Stimulated activated naive B cell treated with anti-CD40 and anti-IgM and Interleukin-4, amounts not matched to agents 10 μg/mL and 1 μg/mL and 100 μg/mL, for 72 hours (primary cell): ENCODE measurements around the gene MAP3K19.

Experiments used
- ATAC-seq, 2 donors: fragments of 150-1000 bp; cut with Tn5 transposase; replicated peaks; 2 replicates each; pipeline ENCODE4 v1.10.0; 2021; ENCODE audit warnings: moderate library complexity in 1 of 2
- DNase-seq: peaks from one replicate; pipeline ENCODE4 v3.0.0; 2021
- H3K27ac Mint-ChIP-seq: one replicate; pipeline ENCODE4 v1.8.0; 2022; ENCODE audit warnings: mild to moderate bottlenecking, mixed read lengths
- H3K27me3 Mint-ChIP-seq, 2 donors: one replicate each; pipeline ENCODE4 v1.8.0; 2022; ENCODE audit warnings: mixed read lengths in 2 of 2
- H3K36me3 Mint-ChIP-seq, 2 donors: one replicate each; pipeline ENCODE4 v1.8.0; 2022; ENCODE audit warnings: mixed read lengths in 2 of 2, mild to moderate bottlenecking in 1 of 2
- H3K4me1 Mint-ChIP-seq, 2 donors: one replicate each; pipeline ENCODE4 v1.8.0; 2022; ENCODE audit warnings: mixed read lengths in 2 of 2, mild to moderate bottlenecking in 1 of 2
- H3K4me3 Mint-ChIP-seq, 2 donors: one replicate each; pipeline ENCODE4 v1.8.0; 2022; ENCODE audit warnings: mild to moderate bottlenecking in 2 of 2, mixed read lengths in 2 of 2, moderate library complexity in 1 of 2
- H3K9me3 Mint-ChIP-seq, 2 donors: one replicate each; pipeline ENCODE4 v1.8.0; 2022; ENCODE audit warnings: mixed read lengths in 2 of 2, mild to moderate bottlenecking in 1 of 2

Gene MAP3K19

GRCh38 chr2:134917888-134918525 is 129.2 kb downstream of the MAP3K19 start:
- peaks cover 15 to 16% of the 10 kb centered on the region in 2 donors for H3K36me3 Mint-ChIP-seq
- H3K9me3 Mint-ChIP-seq: peaks cover 2 to 3% of the 10 kb centered on the region in 2 donors
- H3K4me1 Mint-ChIP-seq: peaks cover 5 to 18% of the 10 kb centered on the region in 2 donors
- H3K4me3 Mint-ChIP-seq: peak overlapping the region; percentile 95 to 97
- ATAC-seq (peak; percentile 77 to 81), DNase-seq (peak; percentile 89)
- no peaks in the 10 kb centered on the region for H3K27me3 Mint-ChIP-seq
- H3K27ac Mint-ChIP-seq: peak overlapping the region; percentile 99

DNA sequence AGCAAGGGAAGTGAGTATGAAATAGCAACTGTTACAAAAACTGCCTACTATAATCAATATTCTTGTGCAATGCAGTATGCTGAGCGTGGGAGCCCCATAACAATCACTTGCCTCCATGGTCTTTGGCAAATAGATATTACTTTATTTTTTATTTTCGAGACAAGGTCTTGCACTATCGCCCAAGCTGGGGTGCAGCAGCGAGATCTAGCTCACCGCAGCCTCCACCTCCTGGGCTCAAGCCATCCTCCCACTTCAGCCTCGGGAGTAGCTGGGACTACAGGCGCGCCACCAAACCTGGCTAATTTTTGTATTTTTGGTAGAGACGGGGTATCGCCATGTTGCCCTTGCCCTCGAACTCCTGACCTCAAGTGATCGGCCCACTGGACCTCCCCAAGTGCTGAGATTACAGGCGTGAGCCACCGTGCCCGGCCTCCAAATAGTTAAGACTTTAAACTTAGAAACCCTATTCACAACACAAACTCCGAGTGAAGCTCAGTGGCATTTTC is 129.8 kb downstream of the MAP3K19 start:
- ATAC-seq: peak in 1 of 2 donors; percentile 1
- peak; percentile 4 for DNase-seq

More for the DNA sequence above, 129.8 kb downstream of the MAP3K19 start:
- H3K9me3 Mint-ChIP-seq: peaks cover 2 to 8% of the 10 kb centered on the region in 2 donors
- no peaks in the 10 kb centered on the region for H3K27me3 Mint-ChIP-seq
- peak overlapping the region; percentile 95 to 97 for H3K4me3 Mint-ChIP-seq
- peak overlapping the region; percentile 99 for H3K27ac Mint-ChIP-seq
- H3K36me3 Mint-ChIP-seq: peaks cover 12% of the 10 kb centered on the region in 2 donors
- H3K4me1 Mint-ChIP-seq: peaks cover 3 to 12% of the 10 kb centered on the region in 2 donors
